Stimulated activated CD8-positive, alpha-beta memory T cell treated with anti-CD3 and anti-CD28 coated beads, Interleukin-15, amount 100 ng/mL, for 24 hours (primary cell): ENCODE results near the gene EFR3B.

Source experiments
- DNase-seq: peaks from one replicate; pipeline ENCODE4 v3.0.0-alpha.2; 2020; ENCODE audit warnings: low read depth

Gene EFR3B

DNA sequence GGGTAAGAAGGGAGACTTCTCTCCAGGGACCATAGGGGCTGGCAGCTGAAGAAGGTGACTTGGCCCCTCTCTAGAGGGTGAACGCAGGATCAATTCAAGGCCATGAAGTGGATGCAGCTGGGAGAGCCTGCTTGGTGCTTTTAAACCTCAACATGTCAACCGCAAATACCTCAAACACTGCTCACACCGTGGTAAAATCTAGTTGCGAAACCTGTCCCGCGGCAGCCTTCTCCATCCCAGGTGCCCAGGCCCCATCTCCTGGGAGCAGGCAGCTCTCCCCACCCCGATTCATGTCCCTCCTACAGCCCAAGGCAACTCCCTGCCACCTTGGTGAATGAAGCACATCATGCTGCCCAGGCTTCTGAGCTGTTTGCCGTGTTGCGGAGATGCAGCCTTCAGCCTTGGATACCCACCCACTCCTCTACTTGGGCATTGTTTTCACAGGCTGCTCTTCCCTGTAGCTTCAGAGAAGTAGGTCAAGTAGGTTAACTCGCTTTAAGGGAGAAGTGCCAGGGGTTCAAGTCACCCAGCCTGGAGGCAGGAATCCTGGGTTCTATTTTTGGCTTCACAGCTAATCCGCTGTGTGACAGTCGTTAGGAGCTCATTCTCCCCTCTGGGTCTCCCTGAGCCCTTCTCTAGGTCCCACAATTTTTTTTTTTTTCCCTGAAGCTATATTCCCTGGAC, 6.2 kb upstream of the EFR3B start:
- no peak for DNase-seq

DNA sequence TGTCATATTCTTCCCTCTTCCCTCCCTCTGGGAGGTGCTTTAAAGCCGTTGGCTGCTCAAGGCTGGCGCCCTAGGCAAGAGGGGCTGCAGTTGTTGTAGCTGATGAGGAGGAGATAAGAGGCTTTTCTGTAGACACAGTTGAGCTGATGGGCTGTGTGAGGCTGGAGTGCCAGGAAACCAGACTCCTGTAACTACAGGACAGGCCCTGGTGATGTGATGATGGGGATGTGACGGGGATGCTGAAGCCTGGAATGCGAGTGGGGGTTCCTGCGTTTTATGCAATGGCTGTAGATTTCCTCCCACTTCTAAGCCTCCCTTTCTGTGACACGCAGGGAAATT, 5.7 kb upstream of the EFR3B start:
- DNase-seq, result no peak

DNA sequence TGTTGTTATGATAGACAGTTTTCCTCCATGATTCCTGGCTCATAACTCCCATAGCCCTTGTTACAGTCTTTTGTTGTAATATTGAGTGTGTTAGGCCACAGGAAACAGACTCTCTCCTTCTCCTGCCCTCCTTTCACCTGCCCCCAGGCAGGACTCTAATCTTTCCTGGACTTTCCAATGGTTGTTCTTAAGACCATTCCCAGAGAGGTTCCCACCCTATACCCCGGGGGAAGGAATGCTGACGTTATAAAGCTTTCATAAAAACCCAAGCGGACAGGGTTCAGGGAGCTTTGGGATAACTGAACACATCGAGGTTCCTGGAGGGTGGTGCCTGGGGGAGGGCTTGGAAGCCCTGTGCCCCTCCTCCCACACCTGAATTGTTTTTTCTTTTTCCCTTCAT, 2.8 kb upstream of the EFR3B start:
- no peak for DNase-seq

DNA sequence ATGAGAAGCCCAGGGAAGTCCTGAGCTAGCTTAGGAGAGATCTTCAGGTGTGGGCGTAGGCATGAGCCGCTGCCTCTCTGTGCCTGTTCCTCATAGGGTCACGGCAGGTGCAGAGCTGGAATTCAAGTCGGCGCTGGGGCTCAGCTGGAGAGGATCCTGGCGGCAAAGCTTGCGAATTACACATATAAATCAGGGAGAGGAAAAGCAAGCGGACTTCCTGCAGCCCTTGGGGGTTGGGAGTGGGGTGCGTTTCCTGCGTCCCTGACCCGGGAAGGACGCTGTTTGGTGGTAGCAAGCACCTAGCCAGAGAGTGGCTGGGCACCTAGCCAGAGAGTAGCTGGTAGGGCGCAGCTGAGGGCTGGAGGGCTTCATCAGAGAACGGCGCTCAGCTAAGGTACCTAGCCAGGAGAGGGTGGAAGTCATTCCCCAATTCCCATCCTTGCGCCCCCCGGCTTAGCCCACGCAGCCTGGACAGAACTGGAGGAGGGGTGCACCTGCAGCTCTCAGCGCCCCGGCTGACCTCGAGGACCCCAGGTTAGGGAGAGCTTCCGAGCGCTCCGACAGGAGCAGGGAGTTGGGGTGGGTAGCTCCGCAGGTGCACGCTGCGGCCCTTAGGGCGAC, 459 bp upstream of the EFR3B start:
- DNase-seq, result peak; percentile 2

DNA sequence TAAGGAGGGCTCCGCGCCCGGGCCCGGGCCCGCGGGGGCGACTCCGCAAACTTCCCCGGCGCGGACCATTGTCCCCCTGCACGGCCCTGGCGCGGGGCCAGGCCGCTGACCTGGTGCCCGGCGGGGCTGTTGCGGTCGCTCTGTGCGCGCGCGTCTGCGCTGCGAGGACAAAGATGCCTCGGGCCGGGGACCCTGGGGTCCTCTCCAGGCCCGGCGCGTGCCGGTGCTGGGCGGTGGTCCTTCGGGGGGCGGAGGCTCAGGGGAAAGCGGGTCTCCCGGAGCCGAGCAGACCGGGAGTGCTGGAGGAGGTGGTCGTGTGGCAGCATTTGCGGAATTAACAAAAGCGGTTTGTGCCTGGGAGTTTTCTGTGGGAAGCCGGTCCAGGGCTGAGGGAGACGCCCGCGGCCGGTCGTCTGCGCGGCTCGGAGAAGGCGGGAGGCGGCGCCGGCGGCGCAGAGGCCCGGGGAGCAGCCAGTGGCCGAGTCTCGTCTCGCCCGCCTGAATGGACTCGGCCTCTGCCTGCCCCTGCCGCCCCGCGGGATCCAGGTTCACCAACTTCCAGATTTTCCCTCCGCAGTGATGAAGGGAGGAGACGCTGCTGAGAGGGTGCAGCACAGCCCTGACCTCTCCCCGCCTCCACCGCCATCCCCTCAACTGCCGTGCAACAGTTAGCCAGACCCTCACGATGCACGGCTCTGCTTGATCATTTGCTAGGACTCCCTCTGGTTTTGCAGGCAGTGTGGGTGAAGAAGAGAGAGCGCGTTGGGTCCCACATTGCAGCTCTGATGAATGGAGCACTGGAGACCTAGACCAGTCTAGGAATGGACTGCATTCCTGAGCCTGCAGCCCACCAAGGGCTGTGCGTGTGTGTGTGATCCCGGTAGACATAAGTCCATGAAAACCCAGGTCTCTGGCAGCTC, 705 bp downstream of the EFR3B start:
- DNase-seq, result no peak

DNA sequence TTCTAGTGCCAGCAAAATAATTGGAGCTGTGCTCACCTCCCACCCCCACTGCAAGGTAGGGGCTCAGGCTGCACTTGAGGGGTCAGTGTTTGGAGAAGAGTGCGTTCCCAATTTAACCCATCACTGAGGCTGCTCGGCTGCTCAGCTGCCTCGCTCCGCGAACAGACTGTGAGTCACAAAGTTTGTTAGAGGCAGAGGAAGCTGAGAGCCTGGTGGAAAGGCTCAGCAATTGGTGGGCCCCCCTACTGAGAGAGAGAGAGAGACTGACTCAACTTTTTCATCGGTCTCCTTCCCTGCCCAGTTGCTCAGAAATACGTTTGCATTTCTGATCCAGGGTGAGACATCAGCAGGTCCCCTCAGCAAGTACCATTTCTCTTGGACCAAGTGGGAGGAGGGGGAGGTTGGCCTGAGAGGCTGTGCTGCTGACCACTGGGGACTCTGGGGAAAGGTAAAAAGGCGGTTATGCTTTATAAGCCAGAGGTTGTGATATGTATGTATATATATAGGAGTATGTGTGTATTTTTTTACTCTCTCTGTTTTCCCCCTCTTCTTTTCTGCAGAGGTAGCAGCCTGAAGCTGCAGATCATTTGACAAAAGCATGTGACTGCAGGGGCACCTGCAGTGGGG, 1.5 kb downstream of the EFR3B start:
- DNase-seq, result peak; percentile 17

DNA sequence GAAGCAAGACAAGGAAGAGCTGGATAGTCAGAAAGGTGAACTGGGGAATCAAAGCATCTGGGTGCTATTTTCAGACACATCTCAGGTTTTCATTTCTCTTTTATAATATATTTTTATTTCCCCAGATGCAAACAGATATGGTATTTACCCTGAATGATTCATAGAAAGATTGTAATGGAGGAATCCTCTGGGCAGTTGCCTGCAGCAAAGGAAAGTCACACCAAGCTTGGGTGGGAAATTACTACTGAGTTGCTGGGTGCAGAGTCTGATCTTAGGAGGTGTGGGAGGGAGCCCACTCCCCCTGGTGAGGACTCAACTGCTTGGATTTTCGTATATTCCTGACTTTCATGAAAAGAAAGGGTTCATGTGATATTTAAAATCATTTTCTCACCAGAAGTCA, 2.1 kb downstream of the EFR3B start:
- no peak for DNase-seq

DNA sequence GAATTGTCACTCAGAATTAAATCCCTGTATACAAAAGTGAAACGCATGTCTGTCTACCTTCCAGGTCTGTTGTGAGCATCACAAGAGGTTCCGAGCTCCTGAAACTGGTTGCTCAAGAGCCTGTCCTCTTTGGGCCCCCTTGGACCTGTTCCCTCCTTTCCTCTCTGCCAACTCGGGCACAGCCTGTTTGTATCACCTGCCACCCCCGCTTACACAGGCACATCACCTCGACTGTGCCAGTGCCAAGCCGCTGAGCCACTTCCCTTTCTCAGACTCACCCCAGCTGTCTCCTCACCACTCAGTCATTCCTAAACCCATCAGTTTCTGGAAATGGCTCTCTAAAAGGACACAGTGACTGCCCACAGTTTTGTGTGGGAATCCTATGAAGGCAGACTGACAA, 3.1 kb downstream of the EFR3B start:
- no peak for DNase-seq

DNA sequence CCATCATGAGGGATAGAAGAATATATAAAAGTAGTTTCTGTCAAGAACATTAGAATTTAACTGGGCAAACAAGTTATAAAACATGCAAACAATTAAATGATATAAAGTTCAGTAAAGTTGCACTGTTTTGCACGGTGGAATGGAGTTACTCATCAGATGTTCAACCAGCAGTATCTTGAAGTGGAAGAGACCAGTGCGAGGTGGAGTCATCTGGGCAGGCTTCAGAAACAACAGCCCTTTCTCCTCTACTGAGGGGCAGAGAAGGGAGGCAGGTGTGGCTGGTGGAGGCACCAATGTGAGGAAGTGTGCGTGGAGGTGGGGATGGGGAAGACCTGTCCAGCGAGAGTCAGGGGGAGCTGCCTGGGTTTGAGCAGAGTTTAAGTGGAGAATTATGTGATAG, 7.5 kb downstream of the EFR3B start:
- no peak for DNase-seq

DNA sequence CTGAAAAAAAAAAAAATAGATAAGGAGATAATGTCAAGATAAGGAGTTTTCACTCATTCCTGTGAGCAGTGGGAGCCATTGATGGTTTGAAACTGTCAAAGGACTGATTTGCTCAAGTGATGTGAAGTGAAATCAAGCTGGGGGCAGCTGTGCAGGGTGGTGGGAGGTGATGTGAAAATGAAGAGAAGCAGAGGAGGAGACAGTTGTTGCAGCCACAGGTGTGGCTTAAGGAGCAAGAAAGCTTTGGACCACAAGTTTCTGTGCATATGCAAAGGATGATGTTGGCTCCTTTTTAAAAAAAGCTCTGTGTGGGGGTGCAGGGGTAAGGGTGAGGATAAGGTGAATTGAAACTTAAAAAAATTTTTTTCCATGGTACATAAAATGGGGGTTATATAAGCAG, 8.3 kb downstream of the EFR3B start:
- DNase-seq, result no peak

DNA sequence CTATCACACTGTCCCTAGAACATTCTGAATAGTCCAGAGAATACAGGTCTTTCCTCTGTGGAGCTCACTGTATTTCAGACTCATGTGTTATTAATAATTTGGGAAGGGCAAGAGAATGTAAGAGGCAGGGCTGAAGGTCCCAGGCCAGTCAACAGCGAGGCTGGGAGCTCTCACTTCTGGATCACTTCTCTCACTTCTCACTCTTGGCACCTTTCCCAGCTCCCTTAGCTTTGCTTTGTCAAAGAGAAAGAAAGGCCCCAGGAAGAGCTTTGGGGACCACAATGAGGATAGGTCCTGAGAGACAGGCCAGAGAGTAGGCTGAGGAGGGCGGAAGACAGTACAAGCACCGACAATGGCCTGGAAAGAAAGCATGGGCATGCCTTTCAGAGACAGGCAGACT, 11.2 kb downstream of the EFR3B start:
- DNase-seq, result no peak

DNA sequence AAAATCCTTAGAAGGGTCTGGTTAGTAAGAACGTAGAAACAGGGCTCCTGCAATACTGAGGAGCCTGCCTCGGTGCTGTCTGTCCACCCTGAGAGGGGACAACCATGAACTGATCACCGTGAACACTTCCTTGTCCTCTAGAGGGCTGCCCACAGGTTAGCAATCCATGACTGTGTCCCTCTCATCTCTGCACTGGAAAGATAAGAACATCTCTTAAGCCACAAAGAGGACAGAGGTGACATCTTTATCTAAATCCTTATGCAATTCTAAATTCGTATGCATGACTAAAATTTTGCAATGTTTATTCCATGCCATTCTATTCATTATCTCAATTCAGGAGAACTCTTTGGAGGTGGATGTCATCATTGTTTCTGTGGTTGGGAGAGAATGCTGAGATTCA, 12.8 kb downstream of the EFR3B start:
- DNase-seq, result no peak

DNA sequence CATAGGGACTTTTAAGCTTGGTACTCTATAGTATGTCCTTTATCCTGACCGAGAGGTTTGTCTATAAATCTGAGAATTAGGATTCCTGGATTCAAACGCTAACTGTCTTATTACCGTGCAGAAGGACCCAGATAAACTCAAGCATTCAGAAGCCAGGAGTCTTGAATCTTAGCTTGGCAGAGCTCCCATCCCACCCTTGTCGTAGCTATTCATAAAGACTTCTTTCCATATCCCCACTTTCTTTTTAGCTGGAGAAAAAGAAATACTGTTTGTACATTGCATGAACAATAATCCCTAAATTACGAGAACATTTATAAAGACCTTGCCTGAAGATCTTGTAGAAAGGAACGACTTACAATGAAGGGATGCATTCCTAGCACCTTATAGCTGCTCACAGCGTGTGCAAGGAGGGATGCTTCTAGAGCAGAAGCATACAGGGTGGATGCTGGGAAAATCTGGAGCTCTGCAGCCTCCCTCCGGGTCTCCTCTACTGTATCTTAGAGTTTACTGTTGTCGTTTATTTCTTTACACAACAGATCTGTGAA, 13.6 kb downstream of the EFR3B start:
- no peak for DNase-seq

DNA sequence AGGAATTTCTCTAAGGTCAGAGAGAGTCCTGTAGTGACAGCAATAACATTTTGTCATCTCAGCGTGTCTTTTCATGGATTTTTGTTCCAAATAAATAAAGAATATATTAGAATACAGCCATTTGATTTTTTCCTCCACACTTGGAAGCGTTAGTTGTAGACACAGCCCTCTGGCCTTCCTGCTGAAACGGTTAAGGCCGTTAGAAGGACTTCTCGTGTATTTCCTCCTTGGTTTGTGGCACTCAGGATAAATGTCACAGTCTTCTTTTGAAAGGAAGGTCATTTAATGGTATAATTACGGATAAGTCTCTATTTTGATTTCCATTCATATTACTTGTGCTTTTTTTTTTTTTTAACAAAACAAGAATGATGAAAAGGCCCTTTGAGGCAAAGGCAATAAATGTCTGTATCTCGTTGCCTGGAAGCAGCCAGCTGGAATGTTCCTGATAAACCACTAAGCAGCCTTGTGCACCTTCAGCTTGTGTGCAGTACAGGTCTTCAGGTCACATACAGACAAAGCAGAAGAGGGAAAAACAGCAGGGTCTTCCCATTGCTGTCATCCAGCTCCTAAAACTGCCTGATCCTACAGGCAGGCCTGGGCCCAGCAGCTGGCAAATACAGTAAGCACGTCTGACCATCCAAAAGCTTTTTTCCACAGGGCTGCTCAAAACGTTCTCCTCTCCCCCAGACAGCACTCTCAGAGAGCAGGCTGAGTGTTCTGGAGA, 14.4 kb downstream of the EFR3B start:
- DNase-seq, result no peak

DNA sequence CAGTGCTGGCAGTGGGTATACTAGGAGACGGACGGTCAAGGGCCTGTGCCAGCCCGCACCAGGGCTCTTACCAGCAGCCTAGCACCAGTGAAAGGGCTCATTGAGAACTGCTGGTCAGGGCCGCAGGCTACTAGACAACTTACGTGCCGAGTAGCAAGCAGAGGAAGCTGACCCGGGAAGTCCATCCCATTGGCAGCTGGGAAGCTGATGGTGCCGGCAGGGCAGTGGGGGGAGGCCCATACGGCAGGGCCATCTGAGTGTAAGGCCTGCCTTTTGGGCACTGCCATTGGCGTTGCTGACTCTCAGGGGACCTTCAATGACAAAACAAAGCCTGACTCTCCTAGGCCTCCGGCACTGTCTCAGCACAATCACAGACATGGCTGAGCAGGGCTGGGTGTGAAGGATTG, 20.6 kb downstream of the EFR3B start:
- DNase-seq, result no peak

DNA sequence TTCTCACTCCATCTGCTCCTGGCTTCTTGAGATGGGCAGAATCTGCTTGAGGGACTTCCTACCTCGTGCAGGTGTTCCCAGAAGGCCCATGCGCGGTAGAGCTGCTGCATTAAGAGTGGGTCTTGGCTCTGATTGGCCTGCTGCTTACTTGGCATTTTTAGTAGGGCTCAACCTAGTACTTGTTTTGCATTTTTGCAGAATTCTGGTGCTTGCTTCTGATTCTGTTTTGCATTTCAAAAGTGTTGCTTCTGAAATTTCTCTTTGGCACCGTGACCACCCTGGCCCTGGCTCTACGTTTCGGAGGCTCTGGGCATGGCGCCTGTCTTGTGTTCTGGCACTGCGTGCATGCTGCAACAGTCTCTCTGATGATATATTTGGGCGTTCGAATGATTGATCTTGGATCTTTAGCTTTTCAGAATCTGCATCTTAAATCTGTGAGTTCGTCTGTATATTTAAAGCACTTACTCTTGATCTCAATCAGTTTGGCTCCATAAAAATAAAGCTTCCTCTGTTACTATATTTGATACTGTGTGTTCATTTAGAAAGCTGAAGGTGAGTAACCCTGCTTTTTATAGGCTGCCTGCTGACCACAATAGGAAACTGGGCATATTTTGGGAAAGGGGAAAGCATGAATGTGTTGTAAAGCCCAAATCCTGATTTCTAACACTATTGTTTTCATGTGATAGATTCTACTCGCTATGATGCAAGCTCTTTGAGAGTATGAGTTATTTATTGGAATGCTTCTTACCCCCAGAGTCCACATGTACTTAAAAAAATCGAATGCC, 22.2 kb downstream of the EFR3B start:
- no peak for DNase-seq

DNA sequence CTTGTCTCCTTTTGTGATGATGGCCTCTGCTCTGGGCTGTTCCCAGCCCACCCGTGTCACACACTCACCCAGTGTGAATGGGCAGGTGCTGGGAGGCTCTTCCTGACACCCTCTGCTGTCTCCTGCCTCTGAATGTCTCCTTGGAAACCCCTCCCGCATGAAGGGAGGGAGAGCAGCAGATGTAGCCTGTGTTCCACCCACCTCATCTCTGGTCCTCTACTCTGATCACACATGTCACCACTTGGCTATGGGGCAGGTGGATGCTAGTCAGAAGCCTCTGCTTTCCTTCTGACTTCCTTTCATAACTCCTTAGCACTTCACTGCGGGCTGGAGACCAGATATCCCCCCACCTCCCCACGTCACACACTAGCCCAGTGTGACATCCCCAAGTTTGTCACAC, 23.9 kb downstream of the EFR3B start:
- DNase-seq, result no peak

DNA sequence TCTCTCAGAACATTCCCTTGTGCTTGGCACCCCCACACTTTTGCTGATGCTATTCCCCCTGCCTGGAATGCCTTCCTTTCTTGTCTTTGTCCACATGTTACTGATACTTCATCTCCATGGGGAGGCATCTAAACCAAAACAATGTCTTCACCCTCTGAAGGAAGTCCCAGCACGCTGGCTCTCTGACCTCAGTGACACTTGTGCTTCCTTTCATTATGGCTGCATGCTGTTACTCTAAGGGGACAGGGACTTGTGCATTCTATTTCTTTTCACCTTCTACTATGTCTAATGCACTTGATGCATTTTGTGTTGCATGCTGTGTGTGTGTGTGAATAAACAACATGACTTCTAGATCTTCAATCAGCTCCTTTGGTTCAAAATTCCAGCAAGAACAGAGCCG, 24.6 kb downstream of the EFR3B start:
- no peak for DNase-seq

DNA sequence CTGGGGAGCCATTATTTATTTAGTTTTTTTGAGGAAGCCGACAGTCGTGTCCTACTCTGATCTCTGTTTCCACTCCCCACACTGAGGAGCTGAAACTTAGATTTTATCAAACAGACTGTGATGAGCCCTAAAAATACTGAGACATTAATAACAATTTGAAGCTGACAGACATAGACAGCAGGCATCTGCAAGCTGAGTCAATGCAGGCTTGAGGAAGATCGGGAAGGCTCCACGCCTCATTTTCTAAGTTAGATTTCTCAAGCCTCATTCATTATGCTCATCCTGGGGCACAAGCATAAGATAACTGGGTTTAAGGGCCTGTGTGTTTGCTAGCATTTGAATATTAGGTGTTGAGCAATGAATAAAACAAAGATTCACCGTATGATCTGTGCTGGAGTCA, 26.3 kb downstream of the EFR3B start:
- no peak for DNase-seq

DNA sequence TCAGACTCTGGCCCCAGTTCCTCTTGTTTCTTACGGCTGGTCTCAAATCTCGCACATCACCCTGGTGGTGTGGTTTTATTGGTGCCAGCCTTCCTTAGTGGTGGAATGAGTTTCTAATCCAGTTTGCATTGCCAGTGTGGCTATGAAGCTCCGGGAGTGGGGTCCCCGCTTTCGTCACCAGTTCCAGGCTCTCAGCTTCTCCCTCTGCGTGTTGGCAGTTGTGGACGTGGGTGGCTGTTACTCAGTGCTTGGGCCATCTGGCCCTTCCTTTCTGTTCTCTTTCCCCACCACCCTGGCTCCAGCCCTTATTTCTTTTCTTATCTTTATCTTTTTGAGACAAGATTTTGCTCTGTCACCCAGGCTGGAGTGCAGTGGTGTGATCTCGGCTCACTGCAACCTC, 30.1 kb downstream of the EFR3B start:
- DNase-seq, result no peak

DNA sequence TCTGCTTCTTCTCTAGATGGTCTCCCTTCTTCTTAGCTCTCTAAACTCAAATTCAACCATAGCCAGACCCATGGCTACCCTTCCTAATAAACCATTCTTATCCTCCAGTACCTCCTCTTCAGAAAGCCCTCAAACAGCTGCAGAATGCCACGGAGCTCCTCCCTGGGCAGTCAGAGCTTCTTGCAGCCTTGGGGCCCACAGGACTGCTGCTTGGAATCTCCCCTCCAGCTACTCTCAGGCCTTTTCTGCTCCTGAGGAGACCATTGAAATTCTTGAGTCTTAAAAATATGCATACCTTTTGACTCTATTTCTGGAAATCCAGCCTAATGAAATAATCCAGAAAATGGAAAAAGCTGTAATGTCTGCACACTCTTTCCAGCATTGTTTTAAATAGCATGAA, 30.7 kb downstream of the EFR3B start:
- no peak for DNase-seq
